ENCODE measurements around the gene HEPHL1.

DNA sequence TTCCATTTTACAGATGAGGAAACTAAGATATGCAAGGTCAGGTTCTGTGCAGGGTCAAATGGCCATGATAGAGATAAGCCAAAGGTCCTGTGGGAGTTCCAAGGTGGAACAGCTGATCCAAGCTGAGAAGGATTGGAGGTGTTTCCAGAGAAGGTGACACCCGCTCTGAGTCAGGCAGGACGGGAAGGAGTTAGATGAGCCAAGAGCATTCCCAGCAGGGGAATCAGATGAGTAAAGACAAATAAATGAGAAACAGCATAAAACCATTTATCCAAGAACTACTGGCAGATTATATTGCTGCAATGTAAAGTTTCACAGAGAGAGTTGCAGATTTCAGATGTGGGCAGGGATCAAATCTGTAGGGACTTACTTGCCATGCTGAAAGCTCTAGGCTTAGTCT, 18.9 kb upstream of the HEPHL1 start:
- TF ChIP-seq YY1 (IDR thresholded peaks at IDR 0.05; ENCODE audit: insufficient read depth, insufficient read length), result no peak
- no peak for TF ChIP-seq SUZ12 (IDR thresholded peaks at IDR 0.05; ENCODE audit: extremely low read depth, insufficient read depth, insufficient read length)
